ENCODE measurements around the gene POR.

- no peak for TF ChIP-seq CTCF (IDR thresholded peaks at IDR 0.05; ENCODE audit: low read depth, low read length, missing input control)
- TF ChIP-seq REST (IDR thresholded peaks at IDR 0.05), result no peak
- no peak for TF ChIP-seq GABPA (IDR thresholded peaks at IDR 0.05 in 1 of 2, conservative IDR thresholded peaks at IDR 0.05 in 1 of 2)
- no peak for TF ChIP-seq HNF4A (conservative IDR thresholded peaks at IDR 0.05)
- no peak for TF ChIP-seq TAF1 (conservative IDR thresholded peaks at IDR 0.05)
- TF ChIP-seq ATF3 (IDR thresholded peaks at IDR 0.05), result no peak
- no peak for TF ChIP-seq HNF4G (IDR thresholded peaks at IDR 0.05)
- TF ChIP-seq EGR1 (IDR thresholded peaks at IDR 0.05; ENCODE audit: low read depth in 2 of 2), result no peak
- TF ChIP-seq ZBTB33 (IDR thresholded peaks at IDR 0.05), result no peak
- no peak for TF ChIP-seq MAX (IDR thresholded peaks at IDR 0.05)
- no peak for TF ChIP-seq RXRA (IDR thresholded peaks at IDR 0.05)
- TF ChIP-seq NR2F2 (IDR thresholded peaks at IDR 0.05), result no peak
Observed at GRCh38 chr7:75989500-75990388, 74.8 kb downstream of the POR start.

All from liver (tissue), 3 donors.